Tibial nerve (tissue), 4 donors: ENCODE results near the gene ZNFX1. TPM values are rescaled to one million over a fixed set of nuclear protein-coding genes. Genes with fewer than 3 reads are reported as not detected.

Source experiments
- DNase-seq, 2 donors: peaks; one replicate each; pipeline ENCODE4 v3.0.0-alpha.2; 2019; ENCODE audit warnings: low spot score in 2 of 2
- H3K27ac ChIP-seq, 4 donors: fragments of 200-600 bp; sonication (generic) in 3 of 4; one replicate each; pipeline ENCODE4 v1.5.1; 2017 to 2019; ENCODE audit warnings: mild to moderate bottlenecking in 1 of 4
- H3K27me3 ChIP-seq, 2 donors: fragments of 200-600 bp; sonication (generic) in 1 of 2; one replicate each; pipeline versions ENCODE4 v1.5.1 to v1.6.0; 2017 to 2019
- H3K36me3 ChIP-seq, 3 donors: fragments of 200-600 bp; sonication (generic); one replicate each; pipeline ENCODE4 v1.5.1; 2018 to 2019
- H3K4me1 ChIP-seq, 4 donors: fragments of 200-600 bp; sonication (generic) in 3 of 4; one replicate each; pipeline ENCODE4 v1.5.1; 2017 to 2019
- H3K4me3 ChIP-seq, 4 donors: fragments of 200-600 bp; sonication (generic) in 3 of 4; one replicate each; pipeline ENCODE4 v1.5.1; 2017 to 2019; ENCODE audit warnings: mild to moderate bottlenecking in 1 of 4, moderate library complexity in 1 of 4
- H3K9me3 ChIP-seq, 4 donors: fragments of 200-600 bp; sonication (generic) in 3 of 4; one replicate each; pipeline ENCODE4 v1.5.1; 2017 to 2019
- CTCF ChIP-seq, 5 experiments: fragments of 200-600 bp in 3 of 5; fragments of 450-650 bp in 2 of 5; sonication (generic) in 3 of 5; IDR thresholded peaks; one replicate each; pipeline ENCODE4 v1.5.1; 2016 to 2019; ENCODE audit warnings: antibody characterized with exemption in 5 of 5, mild to moderate bottlenecking in 3 of 5, moderate library complexity in 2 of 5
- EP300 ChIP-seq, 2 donors: sonication (generic); formaldehyde crosslinking; IDR thresholded peaks; one replicate each; pipeline ENCODE4 v1.6.1; 2017; ENCODE audit warnings: antibody characterized with exemption in 2 of 2, mild to moderate bottlenecking in 1 of 2
- POLR2A ChIP-seq, 2 donors: fragments of 450-650 bp; IDR thresholded peaks; one replicate each; pipeline ENCODE4 v1.6.1; 2017; ENCODE audit warnings: antibody characterized with exemption in 2 of 2, mild to moderate bottlenecking in 2 of 2, moderate library complexity in 2 of 2
- WGBS, 2 donors: methylation state at CpG; one replicate each; pipeline ENCODE4 v1.1.5; 2018; 5-methylcytosine and 5-hydroxymethylcytosine counted together
- total RNA-seq, 4 donors: library from RNA; depleted of rRNA; stranded (reverse); fragments of >200 nt; gene quantifications; one replicate each; pipeline ENCODE4 v1.1.0, GENCODE V29; 2016

ZNFX1 gene
- total RNA-seq, 4 donors from 2014 or later, result 35.0 to 45.2 (median 39.1) TPM

GRCh38 chr20:49259284-49259683 lies 18.6 kb downstream of the ZNFX1 start:
- Histone ChIP-seq H3K4me1 (no peaks in the 10 kb centered on the region), H3K36me3 (peaks cover 9 to 100% (median 44%) of the 10 kb centered on the region in 3 donors)
- 61 to 62% methylated on average over 4 of the region's 4 CpGs for WGBS, 2 donors

GRCh38 chr20:49256261-49256660 lies 21.6 kb downstream of the ZNFX1 start:
- Histone ChIP-seq H3K27me3 (no peaks in the 10 kb centered on the region), H3K27ac (no peak overlapping the region), H3K9me3 (no peaks in the 10 kb centered on the region), H3K4me1 (no peaks in the 10 kb centered on the region), H3K36me3 (peaks cover 9 to 100% (median 50%) of the 10 kb centered on the region in 3 donors), H3K4me3 (no peak overlapping the region)
- no peak for DNase-seq
- TF ChIP-seq CTCF (IDR thresholded peaks at IDR 0.05) (no peak), EP300 (IDR thresholded peaks at IDR 0.05) (no peak), POLR2A (IDR thresholded peaks at IDR 0.05) (no peak)
- WGBS, 2 donors, result 86 to 90% methylated on average over 6 of the region's 6 CpGs

More at GRCh38 chr20:49259284-49259683, 18.6 kb downstream of the ZNFX1 start:
- Histone ChIP-seq H3K27me3 (no peaks in the 10 kb centered on the region), H3K27ac (no peak overlapping the region), H3K9me3 (no peaks in the 10 kb centered on the region), H3K4me3 (no peak overlapping the region)
- no peak for DNase-seq
- TF ChIP-seq POLR2A (IDR thresholded peaks at IDR 0.05) (no peak), EP300 (IDR thresholded peaks at IDR 0.05) (no peak), CTCF (IDR thresholded peaks at IDR 0.05) (no peak)

GRCh38 chr20:49252556-49253350 lies 25.1 kb downstream of the ZNFX1 start:
- H3K9me3 ChIP-seq, result no peaks in the 10 kb centered on the region
- no peaks in the 10 kb centered on the region for H3K27me3 ChIP-seq
- H3K4me1 ChIP-seq, result no peaks in the 10 kb centered on the region
- H3K4me3 ChIP-seq, result no peak overlapping the region
- no peak for DNase-seq
- H3K27ac ChIP-seq, result no peak overlapping the region
- 77 to 81% methylated on average over 6 of the region's 6 CpGs for WGBS, 2 donors
- H3K36me3 ChIP-seq, result peaks cover 11 to 100% (median 66%) of the 10 kb centered on the region in 3 donors
- TF ChIP-seq POLR2A (IDR thresholded peaks at IDR 0.05), result no peak
- no peak for TF ChIP-seq EP300 (IDR thresholded peaks at IDR 0.05)
- TF ChIP-seq CTCF (IDR thresholded peaks at IDR 0.05), result no peak

GRCh38 chr20:49248879-49249665 lies 28.8 kb downstream of the ZNFX1 start:
- TF ChIP-seq EP300 (IDR thresholded peaks at IDR 0.05), result no peak
- no peak for TF ChIP-seq POLR2A (IDR thresholded peaks at IDR 0.05)
- no peak for TF ChIP-seq CTCF (IDR thresholded peaks at IDR 0.05)
- WGBS, 2 donors, result 84 to 87% methylated on average over 18 of the region's 18 CpGs
- Histone ChIP-seq H3K27ac (no peak overlapping the region), H3K9me3 (no peaks in the 10 kb centered on the region), H3K4me3 (no peak overlapping the region), H3K27me3 (no peaks in the 10 kb centered on the region), H3K36me3 (peaks cover 2 to 100% (median 65%) of the 10 kb centered on the region in 3 donors), H3K4me1 (no peaks in the 10 kb centered on the region)
- DNase-seq, result no peak

GRCh38 chr20:49248301-49248700 lies 29.6 kb downstream of the ZNFX1 start:
- WGBS, 2 donors, result 85% methylated on average over 7 to 8 of the region's 10 CpGs
- H3K36me3 ChIP-seq, result peaks cover 2 to 100% (median 60%) of the 10 kb centered on the region in 3 donors

More at GRCh38 chr20:49248301-49248700, 29.6 kb downstream of the ZNFX1 start:
- Histone ChIP-seq H3K27me3 (no peaks in the 10 kb centered on the region), H3K9me3 (no peaks in the 10 kb centered on the region), H3K27ac (no peak overlapping the region), H3K4me1 (no peaks in the 10 kb centered on the region), H3K4me3 (no peak overlapping the region)
- TF ChIP-seq EP300 (IDR thresholded peaks at IDR 0.05), result no peak
- TF ChIP-seq CTCF (IDR thresholded peaks at IDR 0.05), result no peak
- no peak for TF ChIP-seq POLR2A (IDR thresholded peaks at IDR 0.05)
- DNase-seq, result no peak
